GM23338 (cell line): ENCODE data around the gene VAPB.

Experiments
- CREB1 ChIP-seq: fragments of 250-450 bp; sonication (Bioruptor Pico); IDR thresholded peaks from 2 replicates; pipeline ENCODE4 v1.5.0; 2020; ENCODE audit warnings: low read depth, mild to moderate bottlenecking, moderate library complexity
- CTCF ChIP-seq, 2 experiments: fragments of 200-600 bp in 1 of 2; sonication (generic) in 1 of 2; conservative IDR thresholded peaks; 2 replicates each; pipeline versions ENCODE4 v1.5.1 to v1.6.1; 2016 to 2017; ENCODE audit warnings: antibody characterized with exemption in 2 of 2, low read depth in 2 of 2, mild to moderate bottlenecking in 2 of 2, moderate library complexity in 1 of 2
- ETS1 ChIP-seq: IDR thresholded peaks from 2 replicates; pipeline ENCODE4 v1.6.1; 2016; ENCODE audit warnings: antibody characterized with exemption
- EZH2 ChIP-seq: fragments of 200-600 bp; sonication (generic); IDR thresholded peaks from one replicate; pipeline ENCODE4 v1.8.0; 2017; ENCODE audit warnings: antibody characterized with exemption, mild to moderate bottlenecking, low read depth; ENCODE audit not compliant: unreplicated experiment
- EZH2phosphoT487 ChIP-seq: fragments of 200-600 bp; sonication (generic); IDR thresholded peaks from one replicate; pipeline ENCODE4 v1.8.1; 2018; ENCODE audit warnings: antibody characterized with exemption; ENCODE audit not compliant: unreplicated experiment
- JUNB ChIP-seq: IDR thresholded peaks from one replicate; pipeline ENCODE4 v1.6.1; 2016; ENCODE audit warnings: antibody characterized with exemption; ENCODE audit not compliant: unreplicated experiment
- NANOG ChIP-seq: IDR thresholded peaks from 2 replicates; pipeline ENCODE4 v1.6.1; 2016; ENCODE audit warnings: antibody characterized with exemption, borderline replicate concordance
- POLR2AphosphoS5 ChIP-seq: IDR thresholded peaks from 2 replicates; pipeline ENCODE4 v1.6.1; 2016; ENCODE audit warnings: antibody characterized with exemption, low read depth
- STAT1 ChIP-seq: IDR thresholded peaks from one replicate; pipeline ENCODE4 v1.6.1; 2016; ENCODE audit warnings: antibody characterized with exemption; ENCODE audit not compliant: unreplicated experiment
- ZNF114 ChIP-seq: fragments of 250-450 bp; sonication (Bioruptor Pico); IDR thresholded peaks from 2 replicates; pipeline ENCODE4 v1.5.0; 2020; ENCODE audit warnings: mild to moderate bottlenecking, moderate library complexity
- ZNF331 ChIP-seq: fragments of 250-450 bp; sonication (Bioruptor Pico); IDR thresholded peaks from 2 replicates; pipeline ENCODE4 v1.5.0; 2020; ENCODE audit warnings: low read depth, mild to moderate bottlenecking, moderate library complexity
- TF ChIP-seq, protein P1 (sequence below): IDR thresholded peaks from one replicate; pipeline ENCODE4 v1.6.1; 2018; ENCODE audit warnings: antibody characterized with exemption; ENCODE audit not compliant: unreplicated experiment
- TF ChIP-seq, protein P2 (sequence below): fragments of 250-450 bp; sonication (Bioruptor Pico); IDR thresholded peaks from 2 replicates; pipeline ENCODE4 v1.5.0; 2020; ENCODE audit warnings: mild to moderate bottlenecking, moderate library complexity

DNA sequence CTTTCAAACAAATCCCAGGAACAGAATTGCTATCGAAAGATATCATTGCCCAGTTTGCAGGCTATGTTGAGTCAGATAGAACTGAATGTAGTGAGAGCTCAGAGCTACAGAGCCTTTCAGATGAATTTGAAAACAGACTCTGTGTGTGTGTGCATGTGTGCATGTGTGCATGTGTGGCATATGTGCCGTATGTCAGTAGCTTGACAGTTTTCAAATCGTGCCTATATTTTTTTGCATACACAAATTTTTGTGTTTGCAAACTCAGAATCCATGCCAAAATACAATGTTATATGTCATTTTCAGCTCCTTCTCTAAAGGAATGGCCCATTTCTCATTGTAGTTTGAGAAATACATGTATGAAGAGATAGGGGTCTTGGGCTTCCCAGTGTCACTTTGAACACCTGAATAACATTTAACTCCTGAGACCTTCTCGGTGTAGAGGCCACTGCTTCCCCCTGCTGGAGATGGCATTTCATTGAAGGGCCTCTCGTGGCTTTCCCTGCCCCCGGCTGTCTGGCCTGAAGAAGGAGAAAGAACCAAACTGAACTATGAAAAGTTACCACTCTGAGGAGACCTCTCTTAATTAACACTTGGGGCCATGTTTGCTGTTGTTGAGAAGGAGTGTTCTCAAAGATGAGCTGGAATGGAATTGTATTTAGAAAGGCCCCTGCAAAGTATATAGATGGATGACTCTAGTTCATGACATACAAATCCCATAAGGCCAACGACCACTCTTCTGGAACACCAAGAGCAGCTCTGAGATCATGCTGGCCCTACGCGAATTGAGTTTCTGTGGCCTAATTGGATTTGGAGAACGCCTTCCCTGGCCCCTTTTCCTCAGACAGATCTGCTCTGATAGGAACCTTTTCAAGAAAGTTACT, 58.7 kb downstream of the VAPB start:
- no peak for TF ChIP-seq POLR2AphosphoS5
- no peak for TF ChIP-seq EZH2
- TF ChIP-seq EZH2phosphoT487, result no peak
- TF ChIP-seq CTCF (conservative IDR thresholded peaks at IDR 0.05; ENCODE audit: low read depth in 2 of 2), result peak; percentile 79 to 88
- no peak for TF ChIP-seq CREB1 (CRISPR knock-in tag)
- TF ChIP-seq ZNF331 (CRISPR knock-in tag), result no peak
- TF ChIP-seq STAT1, result no peak
- TF ChIP-seq, protein P1, sequence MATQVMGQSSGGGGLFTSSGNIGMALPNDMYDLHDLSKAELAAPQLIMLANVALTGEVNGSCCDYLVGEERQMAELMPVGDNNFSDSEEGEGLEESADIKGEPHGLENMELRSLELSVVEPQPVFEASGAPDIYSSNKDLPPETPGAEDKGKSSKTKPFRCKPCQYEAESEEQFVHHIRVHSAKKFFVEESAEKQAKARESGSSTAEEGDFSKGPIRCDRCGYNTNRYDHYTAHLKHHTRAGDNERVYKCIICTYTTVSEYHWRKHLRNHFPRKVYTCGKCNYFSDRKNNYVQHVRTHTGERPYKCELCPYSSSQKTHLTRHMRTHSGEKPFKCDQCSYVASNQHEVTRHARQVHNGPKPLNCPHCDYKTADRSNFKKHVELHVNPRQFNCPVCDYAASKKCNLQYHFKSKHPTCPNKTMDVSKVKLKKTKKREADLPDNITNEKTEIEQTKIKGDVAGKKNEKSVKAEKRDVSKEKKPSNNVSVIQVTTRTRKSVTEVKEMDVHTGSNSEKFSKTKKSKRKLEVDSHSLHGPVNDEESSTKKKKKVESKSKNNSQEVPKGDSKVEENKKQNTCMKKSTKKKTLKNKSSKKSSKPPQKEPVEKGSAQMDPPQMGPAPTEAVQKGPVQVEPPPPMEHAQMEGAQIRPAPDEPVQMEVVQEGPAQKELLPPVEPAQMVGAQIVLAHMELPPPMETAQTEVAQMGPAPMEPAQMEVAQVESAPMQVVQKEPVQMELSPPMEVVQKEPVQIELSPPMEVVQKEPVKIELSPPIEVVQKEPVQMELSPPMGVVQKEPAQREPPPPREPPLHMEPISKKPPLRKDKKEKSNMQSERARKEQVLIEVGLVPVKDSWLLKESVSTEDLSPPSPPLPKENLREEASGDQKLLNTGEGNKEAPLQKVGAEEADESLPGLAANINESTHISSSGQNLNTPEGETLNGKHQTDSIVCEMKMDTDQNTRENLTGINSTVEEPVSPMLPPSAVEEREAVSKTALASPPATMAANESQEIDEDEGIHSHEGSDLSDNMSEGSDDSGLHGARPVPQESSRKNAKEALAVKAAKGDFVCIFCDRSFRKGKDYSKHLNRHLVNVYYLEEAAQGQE, result no peak
- no peak for TF ChIP-seq ZNF114 (CRISPR knock-in tag)
- TF ChIP-seq ETS1, result no peak
- TF ChIP-seq NANOG, result no peak
- TF ChIP-seq JUNB, result no peak
- TF ChIP-seq, protein P2, sequence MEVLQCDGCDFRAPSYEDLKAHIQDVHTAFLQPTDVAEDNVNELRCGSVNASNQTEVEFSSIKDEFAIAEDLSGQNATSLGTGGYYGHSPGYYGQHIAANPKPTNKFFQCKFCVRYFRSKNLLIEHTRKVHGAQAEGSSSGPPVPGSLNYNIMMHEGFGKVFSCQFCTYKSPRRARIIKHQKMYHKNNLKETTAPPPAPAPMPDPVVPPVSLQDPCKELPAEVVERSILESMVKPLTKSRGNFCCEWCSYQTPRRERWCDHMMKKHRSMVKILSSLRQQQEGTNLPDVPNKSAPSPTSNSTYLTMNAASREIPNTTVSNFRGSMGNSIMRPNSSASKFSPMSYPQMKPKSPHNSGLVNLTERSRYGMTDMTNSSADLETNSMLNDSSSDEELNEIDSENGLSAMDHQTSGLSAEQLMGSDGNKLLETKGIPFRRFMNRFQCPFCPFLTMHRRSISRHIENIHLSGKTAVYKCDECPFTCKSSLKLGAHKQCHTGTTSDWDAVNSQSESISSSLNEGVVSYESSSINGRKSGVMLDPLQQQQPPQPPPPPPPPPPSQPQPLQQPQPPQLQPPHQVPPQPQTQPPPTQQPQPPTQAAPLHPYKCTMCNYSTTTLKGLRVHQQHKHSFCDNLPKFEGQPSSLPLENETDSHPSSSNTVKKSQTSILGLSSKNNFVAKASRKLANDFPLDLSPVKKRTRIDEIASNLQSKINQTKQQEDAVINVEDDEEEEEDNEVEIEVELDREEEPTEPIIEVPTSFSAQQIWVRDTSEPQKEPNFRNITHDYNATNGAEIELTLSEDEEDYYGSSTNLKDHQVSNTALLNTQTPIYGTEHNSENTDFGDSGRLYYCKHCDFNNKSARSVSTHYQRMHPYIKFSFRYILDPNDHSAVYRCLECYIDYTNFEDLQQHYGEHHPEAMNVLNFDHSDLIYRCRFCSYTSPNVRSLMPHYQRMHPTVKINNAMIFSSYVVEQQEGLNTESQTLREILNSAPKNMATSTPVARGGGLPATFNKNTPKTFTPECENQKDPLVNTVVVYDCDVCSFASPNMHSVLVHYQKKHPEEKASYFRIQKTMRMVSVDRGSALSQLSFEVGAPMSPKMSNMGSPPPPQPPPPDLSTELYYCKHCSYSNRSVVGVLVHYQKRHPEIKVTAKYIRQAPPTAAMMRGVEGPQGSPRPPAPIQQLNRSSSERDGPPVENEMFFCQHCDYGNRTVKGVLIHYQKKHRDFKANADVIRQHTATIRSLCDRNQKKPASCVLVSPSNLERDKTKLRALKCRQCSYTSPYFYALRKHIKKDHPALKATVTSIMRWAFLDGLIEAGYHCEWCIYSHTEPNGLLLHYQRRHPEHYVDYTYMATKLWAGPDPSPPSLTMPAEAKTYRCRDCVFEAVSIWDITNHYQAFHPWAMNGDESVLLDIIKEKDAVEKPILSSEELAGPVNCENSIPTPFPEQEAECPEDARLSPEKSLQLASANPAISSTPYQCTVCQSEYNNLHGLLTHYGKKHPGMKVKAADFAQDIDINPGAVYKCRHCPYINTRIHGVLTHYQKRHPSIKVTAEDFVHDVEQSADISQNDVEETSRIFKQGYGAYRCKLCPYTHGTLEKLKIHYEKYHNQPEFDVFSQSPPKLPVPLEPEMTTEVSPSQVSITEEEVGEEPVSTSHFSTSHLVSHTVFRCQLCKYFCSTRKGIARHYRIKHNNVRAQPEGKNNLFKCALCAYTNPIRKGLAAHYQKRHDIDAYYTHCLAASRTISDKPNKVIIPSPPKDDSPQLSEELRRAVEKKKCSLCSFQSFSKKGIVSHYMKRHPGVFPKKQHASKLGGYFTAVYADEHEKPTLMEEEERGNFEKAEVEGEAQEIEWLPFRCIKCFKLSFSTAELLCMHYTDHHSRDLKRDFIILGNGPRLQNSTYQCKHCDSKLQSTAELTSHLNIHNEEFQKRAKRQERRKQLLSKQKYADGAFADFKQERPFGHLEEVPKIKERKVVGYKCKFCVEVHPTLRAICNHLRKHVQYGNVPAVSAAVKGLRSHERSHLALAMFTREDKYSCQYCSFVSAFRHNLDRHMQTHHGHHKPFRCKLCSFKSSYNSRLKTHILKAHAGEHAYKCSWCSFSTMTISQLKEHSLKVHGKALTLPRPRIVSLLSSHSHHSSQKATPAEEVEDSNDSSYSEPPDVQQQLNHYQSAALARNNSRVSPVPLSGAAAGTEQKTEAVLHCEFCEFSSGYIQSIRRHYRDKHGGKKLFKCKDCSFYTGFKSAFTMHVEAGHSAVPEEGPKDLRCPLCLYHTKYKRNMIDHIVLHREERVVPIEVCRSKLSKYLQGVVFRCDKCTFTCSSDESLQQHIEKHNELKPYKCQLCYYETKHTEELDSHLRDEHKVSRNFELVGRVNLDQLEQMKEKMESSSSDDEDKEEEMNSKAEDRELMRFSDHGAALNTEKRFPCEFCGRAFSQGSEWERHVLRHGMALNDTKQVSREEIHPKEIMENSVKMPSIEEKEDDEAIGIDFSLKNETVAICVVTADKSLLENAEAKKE (CRISPR knock-in tag), result no peak
